Natural killer cell (primary cell): ENCODE results near the gene EIF2B2. TPM values are rescaled to one million over a fixed set of nuclear protein-coding genes. Genes with fewer than 3 reads are reported as not detected.

ENCODE experiments used
- ATAC-seq, 3 donors: fragments of 150-1000 bp in 2 of 3; fragments of 200-7000 bp in 1 of 3; cut with Tn5 transposase; 1 replicate in 1 of 3; 2 replicates in 2 of 3; pipeline ENCODE4 v1.10.0; 2021; ENCODE audit warnings: mild to moderate bottlenecking in 2 of 3, moderate library complexity in 2 of 3
- DNase-seq, 2 donors: peaks; one replicate each; pipeline versions ENCODE4 v3.0.0 to v3.0.0-alpha.2; 2013 to 2021; ENCODE audit warnings: mixed read lengths in 1 of 2
- H3K27ac ChIP-seq: one replicate; pipeline ENCODE4 v1.5.1; 2013; ENCODE audit warnings: mild to moderate bottlenecking, low read length
- H3K27me3 ChIP-seq: one replicate; pipeline ENCODE4 v1.6.1; 2013; ENCODE audit warnings: low read length; ENCODE audit not compliant: control insufficient read depth, insufficient read depth
- H3K36me3 ChIP-seq: one replicate; pipeline ENCODE4 v1.6.1; 2013; ENCODE audit warnings: low read length; ENCODE audit not compliant: control insufficient read depth, insufficient read depth
- H3K4me1 ChIP-seq: one replicate; pipeline ENCODE4 v1.6.1; 2013; ENCODE audit warnings: low read length; ENCODE audit not compliant: control insufficient read depth, insufficient read depth
- H3K4me3 ChIP-seq: one replicate; pipeline ENCODE4 v1.5.1; 2013; ENCODE audit warnings: low read length
- H3K9me3 ChIP-seq: one replicate; pipeline ENCODE4 v1.6.1; 2013; ENCODE audit warnings: low read length; ENCODE audit not compliant: control insufficient read depth, insufficient read depth
- H3K27ac Mint-ChIP-seq, 2 donors: one replicate each; pipeline ENCODE4 v1.8.0; 2022; ENCODE audit warnings: mild to moderate bottlenecking in 2 of 2, mixed read lengths in 2 of 2, moderate library complexity in 1 of 2
- H3K27me3 Mint-ChIP-seq, 2 donors: one replicate each; pipeline ENCODE4 v1.8.0; 2022; ENCODE audit warnings: low read depth in 2 of 2, mixed read lengths in 2 of 2
- H3K36me3 Mint-ChIP-seq: one replicate; pipeline ENCODE4 v1.8.0; 2022; ENCODE audit warnings: mixed read lengths
- H3K4me1 Mint-ChIP-seq, 2 donors: one replicate each; pipeline ENCODE4 v1.8.0; 2022; ENCODE audit warnings: mixed read lengths in 2 of 2
- H3K4me3 Mint-ChIP-seq: one replicate; pipeline ENCODE4 v1.8.0; 2022; ENCODE audit warnings: mild to moderate bottlenecking, moderate library complexity, mixed read lengths
- H3K9me3 Mint-ChIP-seq, 2 donors: one replicate each; pipeline ENCODE4 v1.8.0; 2022; ENCODE audit warnings: mixed read lengths in 2 of 2
- WGBS: methylation state at CpG from one replicate; pipeline ENCODE4 v1.1.7; 2013; ENCODE audit warnings: missing lambda C conversion rate; ENCODE audit not compliant: insufficient coverage; 5-methylcytosine and 5-hydroxymethylcytosine counted together
- intact Hi-C: fragments of 100-400 bp; cut with micrococcal nuclease; formaldehyde crosslinking; loops from one replicate; pipeline ENCODE4 v1.14.2; 2022
- total RNA-seq, 4 donors: library from RNA; stranded (reverse); fragments of 120-200 nt in 1 of 4; gene quantifications; one replicate each; pipeline versions ENCODE4 v1.2.3 to v1.2.4, GENCODE V29; 2013 to 2022
- TF ChIP-seq, protein P1 (sequence below): fragments of 200-600 bp; IDR thresholded peaks from one replicate; pipeline ENCODE4 v1.8.0; 2022; ENCODE audit warnings: antibody characterized with exemption

Gene EIF2B2
- total RNA-seq, 3 donors from 2014 or later (not counting 1 experiment from before 2014, with no cell fraction given) = 22.2 to 45.1 (median 31.2) TPM

DNA sequence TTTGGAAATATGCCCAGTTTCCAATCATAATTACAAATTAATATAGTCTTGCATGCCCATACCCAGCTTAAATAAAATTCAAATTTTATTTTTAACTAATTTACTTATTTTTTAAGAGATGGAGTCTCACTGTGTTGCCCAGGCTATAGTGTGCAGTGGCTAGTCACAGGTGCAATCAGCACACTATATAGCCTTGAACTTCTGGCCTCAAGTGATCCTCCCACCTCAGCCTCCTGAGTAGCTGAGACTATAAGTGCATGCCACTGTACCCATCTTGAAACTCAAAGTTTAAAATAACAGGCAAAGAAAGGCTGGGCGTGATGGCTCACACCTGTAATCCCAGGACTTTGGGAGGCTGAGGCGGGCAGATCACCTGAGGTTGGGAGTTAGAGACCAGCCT, 38.2 kb downstream of the EIF2B2 start:
- TF ChIP-seq, protein P1, sequence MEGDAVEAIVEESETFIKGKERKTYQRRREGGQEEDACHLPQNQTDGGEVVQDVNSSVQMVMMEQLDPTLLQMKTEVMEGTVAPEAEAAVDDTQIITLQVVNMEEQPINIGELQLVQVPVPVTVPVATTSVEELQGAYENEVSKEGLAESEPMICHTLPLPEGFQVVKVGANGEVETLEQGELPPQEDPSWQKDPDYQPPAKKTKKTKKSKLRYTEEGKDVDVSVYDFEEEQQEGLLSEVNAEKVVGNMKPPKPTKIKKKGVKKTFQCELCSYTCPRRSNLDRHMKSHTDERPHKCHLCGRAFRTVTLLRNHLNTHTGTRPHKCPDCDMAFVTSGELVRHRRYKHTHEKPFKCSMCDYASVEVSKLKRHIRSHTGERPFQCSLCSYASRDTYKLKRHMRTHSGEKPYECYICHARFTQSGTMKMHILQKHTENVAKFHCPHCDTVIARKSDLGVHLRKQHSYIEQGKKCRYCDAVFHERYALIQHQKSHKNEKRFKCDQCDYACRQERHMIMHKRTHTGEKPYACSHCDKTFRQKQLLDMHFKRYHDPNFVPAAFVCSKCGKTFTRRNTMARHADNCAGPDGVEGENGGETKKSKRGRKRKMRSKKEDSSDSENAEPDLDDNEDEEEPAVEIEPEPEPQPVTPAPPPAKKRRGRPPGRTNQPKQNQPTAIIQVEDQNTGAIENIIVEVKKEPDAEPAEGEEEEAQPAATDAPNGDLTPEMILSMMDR = no peak

DNA sequence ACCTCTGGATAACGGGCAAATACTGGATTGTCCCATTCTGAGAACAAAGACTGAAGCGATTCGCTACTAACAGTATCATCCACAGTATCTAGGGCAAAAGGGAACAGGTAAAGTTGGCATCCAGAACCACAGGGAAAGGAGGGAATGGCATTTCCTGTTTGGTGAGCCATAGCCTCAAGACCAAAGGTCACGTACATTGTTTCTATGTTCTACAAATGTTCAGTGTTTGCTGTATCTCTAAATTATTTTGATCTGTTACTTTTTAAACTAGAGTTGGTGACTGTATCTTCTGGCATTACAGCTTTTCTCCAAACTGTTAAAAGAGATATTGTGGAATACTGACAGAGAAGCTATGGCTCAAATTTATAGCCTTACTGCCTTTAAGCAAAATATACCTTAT, 38.9 kb downstream of the EIF2B2 start:
- peaks cover 12% of the 10 kb centered on the region for H3K36me3 ChIP-seq
- Mint-ChIP-seq H3K27me3 (no peaks in the 10 kb centered on the region), H3K9me3 (no peaks in the 10 kb centered on the region), H3K4me1 (peaks cover 4 to 22% of the 10 kb centered on the region in 2 donors), H3K4me3 (no peak overlapping the region), H3K27ac (no peak overlapping the region), H3K36me3 (no peaks in the 10 kb centered on the region)
- intact Hi-C loops = no loop called here
- H3K4me1 ChIP-seq = no peaks in the 10 kb centered on the region
- no peaks in the 10 kb centered on the region for H3K9me3 ChIP-seq
- no peak overlapping the region for H3K4me3 ChIP-seq
- H3K27me3 ChIP-seq = no peaks in the 10 kb centered on the region
- ATAC-seq (no peak), DNase-seq (no peak)
- H3K27ac ChIP-seq = no peak overlapping the region
- TF ChIP-seq, protein P1 = no peak
- WGBS = 100% methylated on average over 4 of the region's 4 CpGs

More for the DNA sequence above, 38.2 kb downstream of the EIF2B2 start:
- H3K27me3 ChIP-seq = no peaks in the 10 kb centered on the region
- 100% methylated on average over 2 of the region's 2 CpGs for WGBS
- H3K9me3 ChIP-seq = no peaks in the 10 kb centered on the region
- DNase-seq (no peak), ATAC-seq (no peak)
- peaks cover 12% of the 10 kb centered on the region for H3K36me3 ChIP-seq
- intact Hi-C loops = no loop called here
- no peak overlapping the region for H3K27ac Mint-ChIP-seq
- H3K4me1 ChIP-seq = no peaks in the 10 kb centered on the region
- no peaks in the 10 kb centered on the region for H3K27me3 Mint-ChIP-seq
- H3K36me3 Mint-ChIP-seq = no peaks in the 10 kb centered on the region
- H3K4me3 ChIP-seq = no peak overlapping the region
- no peak overlapping the region for H3K4me3 Mint-ChIP-seq
- no peak overlapping the region for H3K27ac ChIP-seq
- peaks cover 0 to 17% of the 10 kb centered on the region in 2 donors for H3K4me1 Mint-ChIP-seq
- H3K9me3 Mint-ChIP-seq = no peaks in the 10 kb centered on the region

DNA sequence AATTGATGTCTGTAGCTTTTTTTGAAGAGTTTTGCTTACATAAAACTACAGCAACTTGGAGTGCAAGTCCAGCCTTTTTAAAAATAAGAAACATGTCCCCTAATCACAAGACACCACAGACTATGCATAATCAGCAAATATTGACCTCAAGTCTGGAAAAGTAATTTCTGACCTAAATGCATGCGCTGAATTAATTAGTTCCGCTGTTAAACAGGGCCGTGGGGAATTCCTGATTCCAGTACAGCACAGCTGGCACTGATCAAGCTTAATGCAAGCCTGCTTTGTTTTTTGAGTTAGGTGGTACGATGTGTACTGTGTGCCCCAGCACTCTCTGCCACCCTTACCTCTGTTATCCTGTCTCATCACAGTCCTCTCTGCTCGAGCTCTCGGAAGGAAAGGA, 39.3 kb downstream of the EIF2B2 start:
- WGBS = 84% methylated on average over 6 of the region's 6 CpGs
- Histone ChIP-seq H3K36me3 (peaks cover 12% of the 10 kb centered on the region), H3K4me1 (no peaks in the 10 kb centered on the region), H3K9me3 (no peaks in the 10 kb centered on the region), H3K27ac (no peak overlapping the region), H3K27me3 (no peaks in the 10 kb centered on the region), H3K4me3 (no peak overlapping the region)
- no peak for DNase-seq
- Mint-ChIP-seq H3K9me3 (no peaks in the 10 kb centered on the region), H3K27me3 (no peaks in the 10 kb centered on the region), H3K4me1 (peaks cover 7 to 22% of the 10 kb centered on the region in 2 donors), H3K36me3 (no peaks in the 10 kb centered on the region), H3K27ac (no peak overlapping the region), H3K4me3 (no peak overlapping the region)
- intact Hi-C loops = no loop called here
- TF ChIP-seq, protein P1 = no peak
- ATAC-seq = no peak

DNA sequence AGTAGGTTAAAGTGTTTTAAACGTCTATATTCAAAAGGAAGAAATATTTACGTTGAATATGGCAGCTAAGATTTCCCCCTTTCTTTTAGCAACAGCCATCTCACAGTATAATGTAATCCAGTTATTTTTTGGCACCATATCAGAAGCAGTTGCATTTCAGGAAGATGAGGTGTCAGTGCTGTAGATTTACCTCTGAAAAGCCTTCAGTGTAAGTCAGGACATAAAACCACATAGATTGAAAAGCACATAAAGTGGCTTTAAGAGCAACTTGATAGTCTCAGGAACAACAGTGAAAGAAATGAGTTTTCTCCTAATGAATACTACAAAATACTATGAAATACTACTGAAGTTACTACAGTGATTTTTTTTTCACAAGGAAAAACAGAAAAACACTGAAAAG, 41.6 kb downstream of the EIF2B2 start:
- H3K4me1 ChIP-seq = no peaks in the 10 kb centered on the region
- Mint-ChIP-seq H3K4me1 (peaks cover 7 to 31% of the 10 kb centered on the region in 2 donors), H3K36me3 (no peaks in the 10 kb centered on the region), H3K27me3 (no peaks in the 10 kb centered on the region), H3K9me3 (no peaks in the 10 kb centered on the region), H3K27ac (no peak overlapping the region), H3K4me3 (no peak overlapping the region)
- DNase-seq (no peak), ATAC-seq (no peak)
- no peaks in the 10 kb centered on the region for H3K27me3 ChIP-seq
- no peaks in the 10 kb centered on the region for H3K9me3 ChIP-seq
- H3K27ac ChIP-seq = no peak overlapping the region
- TF ChIP-seq, protein P1 = no peak
- H3K4me3 ChIP-seq = no peak overlapping the region
- H3K36me3 ChIP-seq = peaks cover 4% of the 10 kb centered on the region
- no CpG with 5 or more reads among the region's 2 CpGs for WGBS
- intact Hi-C loops = no loop called here
